H54 (cell line): Measurements from ENCODE around the gene OR7A10.
"Not testable (repeated sequence)": the region's sequence is repeated elsewhere in the genome, so short reads cannot be mapped to it uniquely, and the experiment has no call there.

Experiments
- DNase-seq: peaks from one replicate; pipeline ENCODE4 v3.0.0; 2011; ENCODE audit warnings: low spot score, mixed read lengths; ENCODE audit not compliant: insufficient read length
- FAIRE-seq: peaks from 3 replicates; lab custom pipeline; 2011; peaks lifted over from hg19 to GRCh38; lab: Jason Lieb, UNC
- POLR2A ChIP-seq: IDR thresholded peaks from 2 replicates; pipeline ENCODE4 v1.6.1; 2011; ENCODE audit warnings: low read depth, mild to moderate bottlenecking, low read length

Gene OR7A10

DNA sequence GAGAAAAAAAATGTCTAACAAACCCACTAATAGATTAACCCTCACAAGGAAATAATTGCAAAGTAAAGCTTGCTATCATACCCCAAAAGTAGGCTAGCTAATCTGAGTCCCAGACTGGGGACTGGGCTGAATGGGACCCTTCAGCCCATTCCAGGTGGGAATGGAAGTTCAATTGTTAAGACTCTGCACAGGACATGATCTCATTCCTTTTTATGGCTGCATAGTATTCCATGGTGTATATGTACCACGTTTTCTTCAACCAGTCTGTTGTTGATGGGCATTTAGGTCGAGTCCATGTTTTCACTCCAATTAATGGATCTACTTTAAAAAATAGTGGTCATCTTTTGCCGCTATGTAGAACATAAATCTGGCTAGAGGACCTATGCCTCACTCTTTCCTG is 31.7 kb downstream of the OR7A10 start:
- FAIRE-seq (no peak), DNase-seq (no peak)
- TF ChIP-seq POLR2A: no peak

GRCh38 chr19:14814982-14815652 is 33.6 kb downstream of the OR7A10 start:
- DNase-seq (no peak), FAIRE-seq (no peak)
- TF ChIP-seq POLR2A: no peak

DNA sequence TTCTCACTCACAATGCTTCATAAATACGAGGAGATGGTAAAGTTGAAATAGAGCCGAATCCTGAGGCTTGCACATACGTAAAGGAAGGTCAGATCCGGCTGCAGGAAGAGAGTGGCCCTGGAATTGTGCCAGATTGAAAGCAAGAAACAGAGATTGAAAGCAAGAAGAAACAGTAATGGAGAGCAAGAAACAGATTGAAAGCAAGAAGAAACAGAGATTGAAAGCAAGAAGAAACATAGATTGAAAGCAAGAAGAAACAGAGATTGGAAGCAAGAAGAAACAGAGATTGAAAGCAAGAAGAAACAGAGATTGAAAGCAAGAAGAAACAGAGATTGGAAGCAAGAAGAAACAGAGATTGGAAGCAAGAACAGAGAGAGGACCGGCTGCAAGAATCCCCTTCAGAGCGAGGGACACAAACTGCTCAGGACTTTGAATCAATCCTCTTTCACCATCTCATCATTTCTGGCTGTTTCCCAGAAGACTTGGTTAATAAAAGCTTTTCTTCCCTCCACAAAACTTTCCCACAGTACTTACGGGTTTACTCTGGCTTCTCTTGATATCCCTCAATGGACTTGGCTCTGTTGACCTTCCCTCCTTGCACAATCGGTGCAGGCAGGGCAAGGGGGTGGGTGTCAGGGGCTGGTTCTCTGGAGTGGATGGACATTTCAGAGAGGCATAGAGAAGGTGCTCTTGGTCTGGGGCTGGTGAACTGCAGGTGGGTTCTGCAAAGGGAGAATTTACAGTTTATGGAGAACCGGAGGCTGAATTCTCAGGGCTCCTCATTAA is 39.3 kb downstream of the OR7A10 start:
- no peak for TF ChIP-seq POLR2A
- DNase-seq: no peak
- FAIRE-seq: no peak

DNA sequence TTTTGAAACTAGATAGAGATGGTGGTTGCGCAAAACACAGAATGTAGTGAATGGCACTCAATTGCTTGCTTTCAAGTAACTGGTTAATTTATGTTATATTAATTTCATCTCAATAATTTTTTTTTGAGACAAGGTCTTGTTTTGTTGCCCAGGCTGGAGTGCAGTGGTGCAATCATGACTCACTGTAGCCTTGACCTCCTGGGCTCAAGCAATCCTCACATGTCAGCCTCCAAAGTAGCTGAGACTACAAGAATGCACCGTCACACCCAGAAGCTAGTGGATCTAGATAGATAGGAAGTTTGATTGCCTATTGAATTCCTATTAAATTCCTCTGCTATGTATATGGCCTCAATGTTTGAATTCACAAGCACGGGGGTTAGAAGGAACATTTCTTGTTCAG is 44.0 kb downstream of the OR7A10 start:
- no peak for FAIRE-seq
- no peak for DNase-seq
- TF ChIP-seq POLR2A: no peak

DNA sequence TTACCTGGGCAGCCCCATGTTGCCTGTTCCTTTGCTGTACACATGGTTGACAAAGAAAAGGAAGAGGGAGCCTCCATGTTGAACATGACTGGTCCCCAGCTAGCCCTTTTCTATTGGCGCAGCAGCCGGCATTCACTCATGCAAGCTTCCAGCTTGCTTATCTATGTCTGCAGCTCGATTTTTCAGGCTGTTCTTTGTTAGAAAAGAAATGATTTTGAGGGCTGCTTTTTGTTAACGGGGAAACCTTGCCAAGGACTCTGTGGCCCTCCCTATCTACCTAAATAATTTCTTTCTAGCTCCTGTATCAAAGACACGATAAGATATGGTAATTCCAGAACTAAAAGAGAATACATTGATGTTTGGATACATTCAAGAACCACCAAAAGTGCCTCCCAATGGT is 50.0 kb downstream of the OR7A10 start:
- FAIRE-seq: no peak
- no peak for TF ChIP-seq POLR2A
- no peak for DNase-seq

GRCh38 chr19:14796021-14796420 is 52.7 kb downstream of the OR7A10 start:
- FAIRE-seq: no peak
- no peak for TF ChIP-seq POLR2A
- DNase-seq: no peak

DNA sequence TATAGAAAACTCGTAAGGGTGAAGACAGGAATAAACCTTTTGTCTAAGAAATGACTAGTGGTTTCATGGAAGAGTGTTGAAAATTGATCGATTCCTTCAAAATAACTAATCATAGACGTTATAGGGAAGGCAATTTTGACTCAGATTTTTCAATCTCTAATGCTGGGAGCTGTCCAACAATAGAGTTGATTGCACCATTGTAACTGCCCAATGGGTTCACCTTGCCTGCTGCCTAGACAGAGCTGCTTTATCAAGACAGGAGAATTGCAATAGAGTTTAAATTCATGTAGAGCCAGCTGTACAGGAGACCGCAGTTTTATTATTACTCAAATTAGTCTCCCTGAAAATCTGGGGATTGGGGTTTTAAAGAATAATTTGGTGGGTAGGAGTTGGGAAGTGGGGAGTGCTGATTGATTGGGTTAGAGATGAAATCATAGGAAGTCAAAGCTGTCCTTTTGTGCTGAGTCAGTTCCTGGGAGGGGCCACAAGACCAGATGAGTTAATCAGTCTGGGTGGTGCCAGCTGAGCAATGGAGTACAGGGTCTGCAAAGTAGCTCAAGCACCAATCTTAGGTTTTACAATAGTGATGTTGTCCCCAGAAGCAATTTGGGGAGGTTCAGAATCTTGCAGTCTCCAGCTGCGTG is 53.5 kb downstream of the OR7A10 start:
- TF ChIP-seq POLR2A: no peak
- DNase-seq (no peak), FAIRE-seq (no peak)

DNA sequence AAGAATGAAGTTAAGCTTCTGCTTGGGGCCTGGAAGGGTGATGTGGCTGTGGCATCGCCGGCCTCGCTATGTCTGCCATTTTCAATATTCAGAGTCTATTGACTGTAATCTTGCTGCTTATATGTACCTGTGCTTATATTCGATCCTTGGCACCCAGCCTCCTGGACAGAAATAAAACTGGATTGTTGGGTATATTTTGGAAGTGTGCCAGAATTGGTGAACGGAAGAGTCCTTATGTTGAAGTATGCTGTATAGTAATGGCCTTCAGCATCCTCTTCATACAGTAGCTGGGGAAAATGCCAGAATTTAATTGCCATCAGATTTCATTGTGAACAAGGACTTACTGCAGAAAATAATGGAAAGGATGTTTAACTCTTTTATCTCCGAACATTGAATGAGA is 56.5 kb downstream of the OR7A10 start:
- DNase-seq: not testable (repeated sequence)
- peak; percentile 6 for FAIRE-seq
